ENCODE data around the gene PI4KB.

GRCh38 chr1:151289991-151290708 lies 37.1 kb downstream of the PI4KB start:
- TF ChIP-seq, protein P1, sequence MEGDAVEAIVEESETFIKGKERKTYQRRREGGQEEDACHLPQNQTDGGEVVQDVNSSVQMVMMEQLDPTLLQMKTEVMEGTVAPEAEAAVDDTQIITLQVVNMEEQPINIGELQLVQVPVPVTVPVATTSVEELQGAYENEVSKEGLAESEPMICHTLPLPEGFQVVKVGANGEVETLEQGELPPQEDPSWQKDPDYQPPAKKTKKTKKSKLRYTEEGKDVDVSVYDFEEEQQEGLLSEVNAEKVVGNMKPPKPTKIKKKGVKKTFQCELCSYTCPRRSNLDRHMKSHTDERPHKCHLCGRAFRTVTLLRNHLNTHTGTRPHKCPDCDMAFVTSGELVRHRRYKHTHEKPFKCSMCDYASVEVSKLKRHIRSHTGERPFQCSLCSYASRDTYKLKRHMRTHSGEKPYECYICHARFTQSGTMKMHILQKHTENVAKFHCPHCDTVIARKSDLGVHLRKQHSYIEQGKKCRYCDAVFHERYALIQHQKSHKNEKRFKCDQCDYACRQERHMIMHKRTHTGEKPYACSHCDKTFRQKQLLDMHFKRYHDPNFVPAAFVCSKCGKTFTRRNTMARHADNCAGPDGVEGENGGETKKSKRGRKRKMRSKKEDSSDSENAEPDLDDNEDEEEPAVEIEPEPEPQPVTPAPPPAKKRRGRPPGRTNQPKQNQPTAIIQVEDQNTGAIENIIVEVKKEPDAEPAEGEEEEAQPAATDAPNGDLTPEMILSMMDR (conservative IDR thresholded peaks at IDR 0.05; ENCODE audit: low read length), result no peak
- no peak for TF ChIP-seq EZH2phosphoT487 (IDR thresholded peaks at IDR 0.05; ENCODE audit: borderline replicate concordance, low read depth, low read length)
